SW 1271 (cell line): ENCODE data around the gene TANC1.
"Not testable (repeated sequence)": the region's sequence is repeated elsewhere in the genome, so short reads cannot be mapped to it uniquely, and the experiment has no call there.

ENCODE experiments used
- DNase-seq, 2 experiments: peaks; one replicate each; lab custom pipeline; 2025; lab: John Stamatoyannopoulos, UW

TANC1 gene

DNA sequence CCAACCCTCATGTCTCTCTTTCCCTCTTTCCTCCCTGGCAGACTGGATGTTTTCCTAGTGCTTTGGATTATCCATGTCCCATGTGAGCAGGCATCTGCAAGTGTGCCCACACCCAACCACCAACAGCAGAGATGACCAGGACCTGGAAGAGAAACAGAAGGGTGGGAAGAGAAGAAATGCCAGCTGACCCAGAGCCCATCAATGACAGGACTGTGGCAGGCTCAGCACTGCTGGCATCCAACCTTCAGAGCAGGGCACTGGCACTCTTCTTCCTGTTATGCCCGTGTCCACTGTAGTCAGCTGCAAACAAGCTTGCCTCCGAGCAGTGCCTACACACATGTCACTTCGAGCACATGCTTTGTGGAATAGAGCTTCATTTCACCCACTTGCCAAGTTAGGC, 121.1 kb downstream of the TANC1 start:
- no peak for DNase-seq

DNA sequence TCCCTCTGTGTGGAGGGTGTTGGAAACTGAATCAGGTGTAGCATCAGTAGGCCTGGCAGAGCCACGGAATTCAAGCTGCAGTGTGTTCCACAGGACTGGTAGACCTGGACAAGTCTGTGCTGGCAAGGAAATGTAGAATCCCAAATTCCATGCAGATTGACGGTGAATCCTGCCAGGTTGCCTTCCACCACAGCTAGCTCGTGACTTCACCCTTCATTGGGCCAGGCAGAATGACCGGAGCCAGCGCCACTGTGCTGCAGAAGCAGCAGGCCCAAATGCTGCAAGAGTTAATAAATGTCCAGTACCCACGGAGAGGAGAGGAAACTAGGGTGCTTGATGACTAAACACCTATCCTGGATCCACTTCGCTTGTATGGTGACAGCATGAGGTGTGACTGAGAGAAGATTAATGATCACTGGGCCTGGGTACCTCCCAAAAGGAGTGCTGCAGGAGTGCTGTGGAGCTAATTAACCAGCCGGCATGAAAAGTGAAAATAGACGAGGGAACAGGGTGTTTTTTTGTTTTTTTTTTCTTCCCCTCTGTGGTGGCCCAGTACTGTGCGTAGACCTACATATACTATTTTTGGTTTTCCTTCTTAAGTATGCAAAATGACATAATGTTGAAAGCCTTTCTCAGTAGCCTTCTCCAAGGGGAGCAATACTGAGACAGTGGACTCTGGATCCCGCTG, 122.2 kb downstream of the TANC1 start:
- DNase-seq: no peak

GRCh38 chr2:159091381-159091780, 122.9 kb downstream of the TANC1 start:
- DNase-seq: peak in 1 of 2 experiments; percentile 71

- no peak for DNase-seq
These were observed 123.5 kb downstream of the TANC1 start for GRCh38 chr2:159091976-159092375.

GRCh38 chr2:159093497-159093896, 125.1 kb downstream of the TANC1 start:
- DNase-seq: no peak

DNA sequence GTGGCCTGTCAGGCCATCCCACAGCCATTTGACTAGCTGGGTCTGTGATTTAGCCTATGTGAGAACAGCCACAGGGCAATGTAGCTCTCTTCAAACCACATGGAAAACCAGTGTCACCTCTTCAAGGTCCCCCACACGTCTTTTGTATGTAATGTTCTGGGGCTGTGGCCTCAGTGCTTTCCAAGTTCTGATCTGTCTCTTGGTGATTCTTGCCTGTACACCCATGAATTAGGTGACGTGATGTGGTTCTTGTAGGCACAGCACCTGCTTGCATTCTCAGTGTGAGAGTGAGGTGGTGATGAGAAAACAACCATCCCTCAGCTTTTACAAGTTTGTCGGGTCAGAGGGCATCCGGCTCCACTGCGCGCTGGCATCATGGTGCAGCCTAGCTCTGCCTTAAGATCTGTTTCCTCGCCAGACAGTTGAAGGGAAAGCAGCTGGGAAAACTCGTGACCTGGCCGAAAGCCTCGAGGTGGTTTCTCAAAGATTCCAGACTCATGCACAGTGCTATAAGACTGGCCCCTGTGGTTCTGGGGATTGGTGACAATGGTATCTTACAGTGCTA, 125.8 kb downstream of the TANC1 start:
- no peak for DNase-seq

- no peak for DNase-seq
These were observed 127.4 kb downstream of the TANC1 start for GRCh38 chr2:159095813-159096212.

- not testable (repeated sequence) for DNase-seq
These were observed 127.9 kb downstream of the TANC1 start for GRCh38 chr2:159096302-159096855.

DNA sequence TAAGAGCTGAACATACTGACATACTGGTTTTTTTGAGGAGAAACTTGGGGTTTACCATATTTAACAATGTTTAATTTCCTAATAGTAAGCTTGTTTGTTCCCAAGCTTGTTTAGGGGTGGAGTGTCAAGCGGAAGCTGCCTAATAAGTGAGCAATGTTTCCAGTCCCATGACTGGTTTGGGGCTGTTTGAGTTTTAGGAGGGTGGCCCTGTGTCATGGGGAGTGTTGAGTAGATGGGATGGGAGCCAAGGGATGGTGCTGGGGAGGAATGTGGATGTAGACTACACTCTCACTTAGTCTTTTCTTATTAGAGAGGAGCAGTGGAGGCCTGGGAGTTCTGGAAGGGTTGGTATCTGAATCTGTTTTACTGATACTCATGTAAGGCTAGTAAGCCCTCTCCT, 128.5 kb downstream of the TANC1 start:
- DNase-seq: no peak

GRCh38 chr2:159098361-159098760, 129.9 kb downstream of the TANC1 start:
- no peak for DNase-seq

GRCh38 chr2:159098921-159099411, 130.5 kb downstream of the TANC1 start:
- peak in 1 of 2 experiments; percentile 70 for DNase-seq

GRCh38 chr2:159101755-159102489, 133.5 kb downstream of the TANC1 start:
- DNase-seq: no peak

DNA sequence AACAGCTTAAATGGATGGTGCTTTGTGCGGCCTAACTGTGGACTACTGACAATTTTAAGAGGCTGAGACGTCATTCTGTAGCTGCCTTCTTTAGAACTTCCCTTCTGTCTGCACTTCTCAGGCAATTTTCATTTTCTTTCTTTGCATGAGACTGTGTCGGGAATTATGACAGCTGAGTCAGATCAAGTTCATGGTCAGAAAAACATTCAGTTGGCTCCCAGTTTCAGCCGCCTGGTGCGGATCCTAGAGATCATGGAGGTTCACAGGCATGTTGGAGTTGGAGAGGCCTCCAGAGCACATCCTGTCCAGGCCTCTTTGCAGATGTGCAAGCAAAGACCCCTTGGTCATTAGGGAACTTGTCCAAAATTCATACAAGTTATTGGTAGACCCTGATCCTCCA, 135.0 kb downstream of the TANC1 start:
- DNase-seq: no peak

- no peak for DNase-seq
These were observed 137.7 kb downstream of the TANC1 start for GRCh38 chr2:159106109-159106508.

DNA sequence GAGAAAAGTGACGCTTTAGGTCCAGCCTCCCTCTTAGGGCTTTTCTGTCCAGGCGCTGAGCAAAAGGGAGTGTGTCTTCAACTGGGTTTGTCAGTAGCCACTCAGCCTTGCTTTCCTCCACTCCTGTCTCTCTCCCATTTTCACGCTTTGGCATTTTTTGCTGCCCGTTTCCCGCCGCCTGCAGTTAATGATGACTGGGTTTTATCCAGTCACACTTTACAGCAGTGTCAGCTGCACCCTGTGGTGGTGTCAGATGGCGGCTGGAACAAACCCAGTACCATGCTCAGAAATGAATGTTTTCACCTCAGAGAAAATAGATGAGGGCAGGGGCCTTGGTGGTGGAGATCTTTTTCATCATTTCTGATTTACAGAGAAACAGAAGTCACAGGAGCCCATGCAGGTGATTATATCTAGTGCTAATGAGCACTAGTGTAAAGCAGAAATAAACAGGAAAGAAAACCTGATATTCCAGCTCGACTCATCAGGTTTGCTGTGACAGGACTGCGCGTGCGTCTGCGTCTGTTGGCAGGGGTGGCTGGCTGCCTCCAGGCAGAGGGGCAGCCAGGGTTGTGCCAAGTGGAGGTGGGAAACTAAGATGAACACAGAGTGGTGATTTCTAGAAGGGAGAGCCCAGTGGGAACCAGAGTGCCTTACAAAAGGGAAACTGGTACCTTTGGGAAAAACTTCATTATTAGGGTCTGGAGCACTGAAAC, 139.9 kb downstream of the TANC1 start:
- DNase-seq: no peak

DNA sequence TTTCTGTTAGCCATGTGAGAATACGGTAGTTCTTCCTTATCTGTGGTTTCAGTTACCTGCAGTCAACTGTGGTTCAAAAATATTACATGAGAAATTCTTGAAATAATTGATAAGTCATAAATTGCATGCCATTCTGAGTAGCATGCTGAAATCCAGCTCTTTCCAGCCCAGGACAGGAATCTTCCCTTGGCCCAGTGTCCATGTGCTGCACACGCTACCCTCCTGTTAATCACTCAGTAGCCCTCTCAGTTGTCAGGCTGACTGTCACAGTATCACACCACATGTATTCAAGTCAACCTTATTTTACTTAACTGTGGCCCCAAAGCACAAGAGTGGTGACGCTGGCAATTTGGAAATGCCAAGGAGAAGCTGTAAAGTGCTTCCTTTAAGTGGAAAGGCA, 141.1 kb downstream of the TANC1 start:
- no peak for DNase-seq

GRCh38 chr2:159110784-159111183, 142.3 kb downstream of the TANC1 start:
- DNase-seq: no peak

DNA sequence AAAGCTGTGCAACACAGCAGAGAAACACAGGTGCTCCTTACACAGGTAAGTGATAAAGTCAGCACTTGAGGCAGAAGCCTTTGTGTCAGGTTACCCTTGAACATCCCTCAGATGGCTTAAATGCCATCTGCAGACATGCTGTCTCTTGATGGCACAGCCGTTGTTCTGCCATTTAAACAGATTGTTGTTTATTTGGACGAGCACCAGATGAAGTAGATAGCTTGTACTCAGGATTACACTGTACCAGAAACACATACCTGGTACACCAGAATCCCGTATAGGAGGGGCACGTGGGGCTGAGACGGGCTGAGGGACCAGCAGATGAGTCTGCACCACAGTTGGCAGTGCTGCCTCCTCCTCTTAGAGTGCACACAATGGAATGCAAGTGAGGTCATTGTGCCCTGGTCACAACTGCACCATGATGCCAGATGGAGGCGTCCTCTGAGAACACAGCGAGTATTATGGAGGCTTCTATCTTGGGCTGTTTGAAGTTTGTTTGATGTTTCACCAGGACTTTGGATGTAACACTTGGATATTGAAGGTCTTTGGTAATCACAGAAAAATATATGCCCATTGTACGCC, 143.0 kb downstream of the TANC1 start:
- no peak for DNase-seq

DNA sequence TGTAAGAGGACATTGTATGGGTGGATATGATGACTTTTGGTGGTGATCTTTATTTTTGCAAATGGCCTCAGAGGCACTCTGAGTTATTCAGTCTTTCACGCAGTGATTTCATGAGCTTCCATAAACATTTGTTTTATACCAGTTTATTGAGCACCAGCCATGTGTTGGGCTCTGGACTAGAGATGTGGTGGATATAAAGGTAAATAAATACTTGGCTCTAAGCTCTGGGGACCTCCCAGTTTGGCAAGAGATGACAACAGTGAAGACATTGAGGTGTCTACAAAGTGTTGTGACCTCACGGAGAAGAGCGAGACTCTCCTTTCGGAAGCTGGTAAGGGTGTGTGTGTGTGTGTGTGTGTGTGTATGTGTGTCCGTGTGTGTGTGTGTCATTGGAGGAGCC, 146.4 kb downstream of the TANC1 start:
- no peak for DNase-seq

DNA sequence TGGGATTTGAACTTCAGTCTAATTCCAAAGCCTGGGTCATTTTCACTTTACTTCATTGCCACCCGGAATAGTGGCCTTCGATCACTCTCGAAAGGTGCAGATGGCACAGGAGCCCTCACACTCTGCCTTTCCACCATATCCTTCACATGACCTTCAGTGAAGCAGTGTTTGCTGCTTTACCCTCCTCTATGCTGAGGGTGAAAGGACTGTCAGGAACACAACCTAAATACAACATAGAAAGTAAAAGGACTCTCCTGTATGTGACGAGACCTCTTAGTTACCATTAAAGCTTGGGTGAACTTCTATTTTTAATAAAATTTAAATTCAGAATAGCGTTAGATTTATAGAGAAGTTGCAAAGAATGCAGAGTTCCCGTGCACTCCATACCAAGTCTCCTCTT, 148.5 kb downstream of the TANC1 start:
- no peak for DNase-seq

DNA sequence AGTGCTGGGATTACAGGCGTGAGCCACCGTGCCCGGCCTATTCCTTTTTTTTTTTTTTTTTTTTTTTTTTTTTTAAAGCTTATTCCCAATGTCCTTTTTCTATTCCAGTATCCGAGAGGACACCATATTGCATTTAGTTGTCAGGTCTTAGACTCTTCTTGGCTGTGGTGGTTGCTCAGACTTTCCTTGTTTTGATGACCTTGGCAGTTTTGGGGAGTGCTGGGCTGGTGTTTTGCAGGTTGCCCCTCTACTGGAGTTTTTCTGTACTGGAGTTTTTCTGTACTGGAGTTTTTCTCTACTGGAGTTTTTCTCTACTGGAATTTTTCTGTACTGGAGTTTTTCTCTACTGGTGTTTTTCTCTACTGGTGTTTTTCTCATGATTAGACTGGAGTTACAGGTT, 149.2 kb downstream of the TANC1 start:
- no peak for DNase-seq
